Lower leg skin (tissue), 3 donors: ENCODE measurements around the gene LHX6.

Experiments used
- POLR2A ChIP-seq, 2 donors: fragments of 450-650 bp; IDR thresholded peaks; one replicate each; pipeline ENCODE4 v1.6.1; 2016 to 2017; ENCODE audit warnings: antibody characterized with exemption in 2 of 2, mild to moderate bottlenecking in 1 of 2, moderate library complexity in 1 of 2
- TF ChIP-seq, protein P1 (sequence below), 3 donors: fragments of 450-650 bp; IDR thresholded peaks; one replicate each; pipeline ENCODE4 v1.5.1; 2016; ENCODE audit warnings: antibody characterized with exemption in 3 of 3, mild to moderate bottlenecking in 3 of 3, moderate library complexity in 2 of 3

DNA sequence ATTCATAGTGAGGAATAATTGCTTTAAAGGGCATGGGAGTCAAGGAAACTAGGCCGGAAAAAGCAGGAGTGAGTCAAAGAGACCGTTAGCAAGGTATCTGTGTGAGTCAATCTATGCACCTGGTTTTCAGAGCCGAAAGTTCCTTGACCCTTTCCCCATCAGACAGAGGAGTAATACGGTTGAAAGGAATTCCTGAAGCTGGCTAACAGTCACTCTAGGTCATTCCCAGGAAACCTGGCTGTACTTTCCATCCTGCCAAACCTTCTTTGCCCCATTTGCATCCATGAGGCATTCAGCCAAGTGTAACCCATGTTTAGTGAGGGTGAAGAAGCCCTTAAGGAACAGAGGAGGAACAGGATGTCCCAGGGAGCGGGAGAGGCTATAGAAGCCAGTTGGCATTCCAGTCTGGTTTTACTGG is 19.7 kb upstream of the LHX6 start:
- TF ChIP-seq, protein P1, sequence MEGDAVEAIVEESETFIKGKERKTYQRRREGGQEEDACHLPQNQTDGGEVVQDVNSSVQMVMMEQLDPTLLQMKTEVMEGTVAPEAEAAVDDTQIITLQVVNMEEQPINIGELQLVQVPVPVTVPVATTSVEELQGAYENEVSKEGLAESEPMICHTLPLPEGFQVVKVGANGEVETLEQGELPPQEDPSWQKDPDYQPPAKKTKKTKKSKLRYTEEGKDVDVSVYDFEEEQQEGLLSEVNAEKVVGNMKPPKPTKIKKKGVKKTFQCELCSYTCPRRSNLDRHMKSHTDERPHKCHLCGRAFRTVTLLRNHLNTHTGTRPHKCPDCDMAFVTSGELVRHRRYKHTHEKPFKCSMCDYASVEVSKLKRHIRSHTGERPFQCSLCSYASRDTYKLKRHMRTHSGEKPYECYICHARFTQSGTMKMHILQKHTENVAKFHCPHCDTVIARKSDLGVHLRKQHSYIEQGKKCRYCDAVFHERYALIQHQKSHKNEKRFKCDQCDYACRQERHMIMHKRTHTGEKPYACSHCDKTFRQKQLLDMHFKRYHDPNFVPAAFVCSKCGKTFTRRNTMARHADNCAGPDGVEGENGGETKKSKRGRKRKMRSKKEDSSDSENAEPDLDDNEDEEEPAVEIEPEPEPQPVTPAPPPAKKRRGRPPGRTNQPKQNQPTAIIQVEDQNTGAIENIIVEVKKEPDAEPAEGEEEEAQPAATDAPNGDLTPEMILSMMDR (IDR thresholded peaks at IDR 0.05): no peak
- TF ChIP-seq POLR2A (IDR thresholded peaks at IDR 0.05): no peak
